ENCODE results near the gene ZBTB44.
"Not testable (repeated sequence)": the region's sequence is repeated elsewhere in the genome, so short reads cannot be mapped to it uniquely, and the experiment has no call there.

ZBTB44 gene

GRCh38 chr11:130212431-130212961 is 102.2 kb downstream of the ZBTB44 start:
- DNase-seq, result no peak

GRCh38 chr11:130211781-130212401 is 102.8 kb downstream of the ZBTB44 start:
- no peak for DNase-seq

GRCh38 chr11:130211144-130211543 is 103.6 kb downstream of the ZBTB44 start:
- DNase-seq, result no peak

GRCh38 chr11:130209954-130210854 is 104.5 kb downstream of the ZBTB44 start:
- no peak for DNase-seq

GRCh38 chr11:130209128-130209932 is 105.4 kb downstream of the ZBTB44 start:
- DNase-seq, result no peak

- no peak for DNase-seq
Measured at GRCh38 chr11:130208241-130209127, 106.2 kb downstream of the ZBTB44 start.

- DNase-seq, result no peak
Measured at GRCh38 chr11:130206141-130206540, 108.6 kb downstream of the ZBTB44 start.

- no peak for DNase-seq
Measured at GRCh38 chr11:130204703-130205095, 110.0 kb downstream of the ZBTB44 start.

GRCh38 chr11:130203766-130204702 is 110.7 kb downstream of the ZBTB44 start:
- no peak for DNase-seq

GRCh38 chr11:130202818-130203689 is 111.7 kb downstream of the ZBTB44 start:
- no peak for DNase-seq

GRCh38 chr11:130202009-130202817 is 112.5 kb downstream of the ZBTB44 start:
- no peak for DNase-seq

GRCh38 chr11:130201026-130201425 is 113.7 kb downstream of the ZBTB44 start:
- no peak for DNase-seq

GRCh38 chr11:130199792-130200191 is 114.9 kb downstream of the ZBTB44 start:
- no peak for DNase-seq

- no peak for DNase-seq
Measured at GRCh38 chr11:130198964-130199363, 115.8 kb downstream of the ZBTB44 start.

- no peak for DNase-seq
Measured at GRCh38 chr11:130198292-130198691, 116.4 kb downstream of the ZBTB44 start.

- no peak for DNase-seq
Measured at GRCh38 chr11:130197386-130198035, 117.2 kb downstream of the ZBTB44 start.

- no peak for DNase-seq
Measured at GRCh38 chr11:130194241-130195023, 120.3 kb downstream of the ZBTB44 start.

GRCh38 chr11:130193551-130193950 is 121.2 kb downstream of the ZBTB44 start:
- DNase-seq, result not testable (repeated sequence)

Data from cortex of kidney (tissue), 1 donor.